Measurements from ENCODE around the gene NUP85. TPM values are rescaled to one million over a fixed set of nuclear protein-coding genes. Genes with fewer than 3 reads are reported as not detected.

Gene NUP85
- total and polyA plus RNA-seq, 2 experiments from 2014 or later = 59.4 to 114 TPM

DNA sequence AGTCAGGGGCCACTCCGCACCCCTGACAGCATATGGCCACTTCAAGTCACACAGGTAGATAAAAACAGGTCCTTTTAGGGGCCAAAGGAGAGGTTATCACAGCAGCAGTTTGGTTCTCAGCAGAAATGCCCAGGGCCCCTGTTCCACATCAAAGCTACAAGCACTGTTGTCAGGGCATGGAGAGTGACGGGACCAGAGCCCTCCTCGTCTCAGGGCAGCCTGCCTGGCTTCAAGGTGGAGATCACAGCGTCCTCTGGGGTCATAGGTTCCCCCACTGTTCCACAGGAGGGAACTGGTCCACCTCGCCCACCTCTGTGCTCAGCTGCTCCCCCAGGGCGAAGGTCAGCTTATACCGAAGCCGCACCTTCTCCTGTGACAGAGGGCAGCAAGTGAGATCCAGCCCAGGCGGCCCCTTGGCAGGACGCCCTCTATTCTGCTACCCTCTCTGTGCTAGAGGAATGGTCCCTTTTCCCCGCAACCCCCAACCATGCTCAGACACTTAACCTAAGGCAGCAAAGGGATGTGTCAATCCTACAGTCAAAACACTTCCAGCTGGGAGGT, 32.6 kb downstream of the NUP85 start:
- peaks cover 29% of the 10 kb centered on the region for H3K27me3 Mint-ChIP-seq (ENCODE audit: insufficient read depth, low read depth, poor library complexity)
- no peak overlapping the region for H3K4me3 ChIP-seq
- H3K4me2 ChIP-seq = no peak overlapping the region
- H3K4me1 ChIP-seq (ENCODE audit: insufficient read depth) = no peaks in the 10 kb centered on the region
- peaks cover 4% of the 10 kb centered on the region; the same call in 1 of the 2 replicates for H4K20me1 ChIP-seq (replicated peaks; ENCODE audit: insufficient read depth)
- no peak overlapping the region for H3K27ac Mint-ChIP-seq
- peaks cover 10% of the 10 kb centered on the region; the same call in 2 of the 3 replicates for H3K4me1 Mint-ChIP-seq
- peaks cover 27% of the 10 kb centered on the region for H3K36me3 ChIP-seq (ENCODE audit: insufficient read depth)
- no peaks in the 10 kb centered on the region for H3K9me3 Mint-ChIP-seq
- peaks cover 39% of the 10 kb centered on the region for H3F3A ChIP-seq (replicated peaks; ENCODE audit: low read depth)
- no peaks in the 10 kb centered on the region for H3K9me2 ChIP-seq (ENCODE audit: insufficient read depth)
- H2AFZ ChIP-seq = no peak overlapping the region
- ATAC-seq = no peak
- no peaks in the 10 kb centered on the region for H3K79me2 ChIP-seq (replicated peaks; ENCODE audit: insufficient read depth)
- no peak for DNase-seq (ENCODE audit: low spot score)
- H3K27me3 ChIP-seq (ENCODE audit: insufficient read depth) = no peaks in the 10 kb centered on the region
- no peak overlapping the region for H3K4me3 Mint-ChIP-seq
- peaks cover 87% of the 10 kb centered on the region for H3K36me3 Mint-ChIP-seq (ENCODE audit: low read depth)
- TF ChIP-seq JUNB (IDR thresholded peaks at IDR 0.05; ENCODE audit: unreplicated experiment) (no peak), CREB1 (CRISPR knock-in tag; IDR thresholded peaks at IDR 0.05; ENCODE audit: low read depth) (no peak)
- TF ChIP-seq, protein P1, sequence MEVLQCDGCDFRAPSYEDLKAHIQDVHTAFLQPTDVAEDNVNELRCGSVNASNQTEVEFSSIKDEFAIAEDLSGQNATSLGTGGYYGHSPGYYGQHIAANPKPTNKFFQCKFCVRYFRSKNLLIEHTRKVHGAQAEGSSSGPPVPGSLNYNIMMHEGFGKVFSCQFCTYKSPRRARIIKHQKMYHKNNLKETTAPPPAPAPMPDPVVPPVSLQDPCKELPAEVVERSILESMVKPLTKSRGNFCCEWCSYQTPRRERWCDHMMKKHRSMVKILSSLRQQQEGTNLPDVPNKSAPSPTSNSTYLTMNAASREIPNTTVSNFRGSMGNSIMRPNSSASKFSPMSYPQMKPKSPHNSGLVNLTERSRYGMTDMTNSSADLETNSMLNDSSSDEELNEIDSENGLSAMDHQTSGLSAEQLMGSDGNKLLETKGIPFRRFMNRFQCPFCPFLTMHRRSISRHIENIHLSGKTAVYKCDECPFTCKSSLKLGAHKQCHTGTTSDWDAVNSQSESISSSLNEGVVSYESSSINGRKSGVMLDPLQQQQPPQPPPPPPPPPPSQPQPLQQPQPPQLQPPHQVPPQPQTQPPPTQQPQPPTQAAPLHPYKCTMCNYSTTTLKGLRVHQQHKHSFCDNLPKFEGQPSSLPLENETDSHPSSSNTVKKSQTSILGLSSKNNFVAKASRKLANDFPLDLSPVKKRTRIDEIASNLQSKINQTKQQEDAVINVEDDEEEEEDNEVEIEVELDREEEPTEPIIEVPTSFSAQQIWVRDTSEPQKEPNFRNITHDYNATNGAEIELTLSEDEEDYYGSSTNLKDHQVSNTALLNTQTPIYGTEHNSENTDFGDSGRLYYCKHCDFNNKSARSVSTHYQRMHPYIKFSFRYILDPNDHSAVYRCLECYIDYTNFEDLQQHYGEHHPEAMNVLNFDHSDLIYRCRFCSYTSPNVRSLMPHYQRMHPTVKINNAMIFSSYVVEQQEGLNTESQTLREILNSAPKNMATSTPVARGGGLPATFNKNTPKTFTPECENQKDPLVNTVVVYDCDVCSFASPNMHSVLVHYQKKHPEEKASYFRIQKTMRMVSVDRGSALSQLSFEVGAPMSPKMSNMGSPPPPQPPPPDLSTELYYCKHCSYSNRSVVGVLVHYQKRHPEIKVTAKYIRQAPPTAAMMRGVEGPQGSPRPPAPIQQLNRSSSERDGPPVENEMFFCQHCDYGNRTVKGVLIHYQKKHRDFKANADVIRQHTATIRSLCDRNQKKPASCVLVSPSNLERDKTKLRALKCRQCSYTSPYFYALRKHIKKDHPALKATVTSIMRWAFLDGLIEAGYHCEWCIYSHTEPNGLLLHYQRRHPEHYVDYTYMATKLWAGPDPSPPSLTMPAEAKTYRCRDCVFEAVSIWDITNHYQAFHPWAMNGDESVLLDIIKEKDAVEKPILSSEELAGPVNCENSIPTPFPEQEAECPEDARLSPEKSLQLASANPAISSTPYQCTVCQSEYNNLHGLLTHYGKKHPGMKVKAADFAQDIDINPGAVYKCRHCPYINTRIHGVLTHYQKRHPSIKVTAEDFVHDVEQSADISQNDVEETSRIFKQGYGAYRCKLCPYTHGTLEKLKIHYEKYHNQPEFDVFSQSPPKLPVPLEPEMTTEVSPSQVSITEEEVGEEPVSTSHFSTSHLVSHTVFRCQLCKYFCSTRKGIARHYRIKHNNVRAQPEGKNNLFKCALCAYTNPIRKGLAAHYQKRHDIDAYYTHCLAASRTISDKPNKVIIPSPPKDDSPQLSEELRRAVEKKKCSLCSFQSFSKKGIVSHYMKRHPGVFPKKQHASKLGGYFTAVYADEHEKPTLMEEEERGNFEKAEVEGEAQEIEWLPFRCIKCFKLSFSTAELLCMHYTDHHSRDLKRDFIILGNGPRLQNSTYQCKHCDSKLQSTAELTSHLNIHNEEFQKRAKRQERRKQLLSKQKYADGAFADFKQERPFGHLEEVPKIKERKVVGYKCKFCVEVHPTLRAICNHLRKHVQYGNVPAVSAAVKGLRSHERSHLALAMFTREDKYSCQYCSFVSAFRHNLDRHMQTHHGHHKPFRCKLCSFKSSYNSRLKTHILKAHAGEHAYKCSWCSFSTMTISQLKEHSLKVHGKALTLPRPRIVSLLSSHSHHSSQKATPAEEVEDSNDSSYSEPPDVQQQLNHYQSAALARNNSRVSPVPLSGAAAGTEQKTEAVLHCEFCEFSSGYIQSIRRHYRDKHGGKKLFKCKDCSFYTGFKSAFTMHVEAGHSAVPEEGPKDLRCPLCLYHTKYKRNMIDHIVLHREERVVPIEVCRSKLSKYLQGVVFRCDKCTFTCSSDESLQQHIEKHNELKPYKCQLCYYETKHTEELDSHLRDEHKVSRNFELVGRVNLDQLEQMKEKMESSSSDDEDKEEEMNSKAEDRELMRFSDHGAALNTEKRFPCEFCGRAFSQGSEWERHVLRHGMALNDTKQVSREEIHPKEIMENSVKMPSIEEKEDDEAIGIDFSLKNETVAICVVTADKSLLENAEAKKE (CRISPR knock-in tag; IDR thresholded peaks at IDR 0.05) = no peak
- TF ChIP-seq, protein P2, sequence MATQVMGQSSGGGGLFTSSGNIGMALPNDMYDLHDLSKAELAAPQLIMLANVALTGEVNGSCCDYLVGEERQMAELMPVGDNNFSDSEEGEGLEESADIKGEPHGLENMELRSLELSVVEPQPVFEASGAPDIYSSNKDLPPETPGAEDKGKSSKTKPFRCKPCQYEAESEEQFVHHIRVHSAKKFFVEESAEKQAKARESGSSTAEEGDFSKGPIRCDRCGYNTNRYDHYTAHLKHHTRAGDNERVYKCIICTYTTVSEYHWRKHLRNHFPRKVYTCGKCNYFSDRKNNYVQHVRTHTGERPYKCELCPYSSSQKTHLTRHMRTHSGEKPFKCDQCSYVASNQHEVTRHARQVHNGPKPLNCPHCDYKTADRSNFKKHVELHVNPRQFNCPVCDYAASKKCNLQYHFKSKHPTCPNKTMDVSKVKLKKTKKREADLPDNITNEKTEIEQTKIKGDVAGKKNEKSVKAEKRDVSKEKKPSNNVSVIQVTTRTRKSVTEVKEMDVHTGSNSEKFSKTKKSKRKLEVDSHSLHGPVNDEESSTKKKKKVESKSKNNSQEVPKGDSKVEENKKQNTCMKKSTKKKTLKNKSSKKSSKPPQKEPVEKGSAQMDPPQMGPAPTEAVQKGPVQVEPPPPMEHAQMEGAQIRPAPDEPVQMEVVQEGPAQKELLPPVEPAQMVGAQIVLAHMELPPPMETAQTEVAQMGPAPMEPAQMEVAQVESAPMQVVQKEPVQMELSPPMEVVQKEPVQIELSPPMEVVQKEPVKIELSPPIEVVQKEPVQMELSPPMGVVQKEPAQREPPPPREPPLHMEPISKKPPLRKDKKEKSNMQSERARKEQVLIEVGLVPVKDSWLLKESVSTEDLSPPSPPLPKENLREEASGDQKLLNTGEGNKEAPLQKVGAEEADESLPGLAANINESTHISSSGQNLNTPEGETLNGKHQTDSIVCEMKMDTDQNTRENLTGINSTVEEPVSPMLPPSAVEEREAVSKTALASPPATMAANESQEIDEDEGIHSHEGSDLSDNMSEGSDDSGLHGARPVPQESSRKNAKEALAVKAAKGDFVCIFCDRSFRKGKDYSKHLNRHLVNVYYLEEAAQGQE (IDR thresholded peaks at IDR 0.05; ENCODE audit: unreplicated experiment) = no peak
- no peak overlapping the region for H3K27ac ChIP-seq (ENCODE audit: low read depth)

Measured in GM23338 (cell line).